Measurements from ENCODE around the gene CTSF. TPM values are rescaled to one million over a fixed set of nuclear protein-coding genes. Genes with fewer than 3 reads are reported as not detected.

CTSF gene
- total and polyA plus RNA-seq, 2 of the 8 experiments (the other 6 are each of a cell fraction or from before 2014, with no cell fraction given) = 0.58 to 2.3 TPM

DNA sequence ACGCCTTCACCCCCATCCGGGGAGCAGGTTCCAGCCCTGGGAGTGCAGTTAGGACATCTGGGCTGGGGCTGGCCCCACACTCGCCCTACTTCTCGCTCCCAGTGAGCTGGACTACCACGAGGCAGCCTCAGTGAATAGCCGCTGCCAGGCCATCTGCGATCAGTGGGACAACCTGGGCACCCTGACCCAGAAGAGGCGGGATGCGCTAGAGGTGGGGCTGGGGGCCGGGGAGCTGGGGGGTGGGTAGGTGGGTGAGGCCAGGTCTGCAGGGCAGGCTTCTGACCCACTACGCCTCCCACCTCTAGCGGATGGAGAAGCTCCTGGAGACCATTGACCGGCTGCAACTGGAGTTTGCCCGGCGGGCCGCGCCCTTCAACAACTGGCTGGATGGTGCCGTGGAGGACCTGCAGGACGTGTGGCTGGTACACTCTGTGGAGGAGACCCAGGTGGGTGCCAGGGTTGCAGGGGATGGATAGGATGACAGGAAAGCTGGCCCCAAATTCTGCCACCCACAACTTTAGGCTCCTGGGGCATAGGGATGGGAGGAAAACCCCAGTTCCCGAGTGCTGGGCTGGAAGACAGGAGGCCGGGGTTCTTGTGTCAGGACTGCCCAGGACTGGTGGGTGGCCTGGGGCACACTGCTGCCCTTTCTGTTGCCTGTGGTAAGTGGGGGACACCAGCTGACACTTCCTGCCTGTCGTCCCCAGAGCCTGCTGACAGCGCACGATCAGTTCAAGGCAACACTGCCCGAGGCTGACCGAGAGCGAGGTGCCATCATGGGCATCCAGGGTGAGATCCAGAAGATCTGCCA lies 8.3 kb downstream of the CTSF start:
- Histone ChIP-seq H3K18ac (ENCODE audit: extremely low read depth, low read length) (no peak overlapping the region), H3K79me2 (ENCODE audit: control insufficient read depth in 1 of 2, insufficient read depth in 2 of 2, low read length in 2 of 2) (no peaks in the 10 kb centered on the region), H3K9ac (replicated peaks in 1 of 4; ENCODE audit: extremely low read depth in 1 of 4, low read depth in 3 of 4, low read length in 3 of 4) (no peak overlapping the region), H4K8ac (ENCODE audit: extremely low read depth, insufficient read depth, low read length) (no peak overlapping the region), H2BK20ac (ENCODE audit: low read length) (no peak overlapping the region), H3K4me2 (ENCODE audit: insufficient read depth in 1 of 2, low read depth in 2 of 2, low read length in 2 of 2) (no peak overlapping the region), H2BK15ac (ENCODE audit: low read length) (no peak overlapping the region), H3K4ac (replicated peaks; ENCODE audit: insufficient read length, low read depth, low read length) (no peak overlapping the region), H3K79me1 (ENCODE audit: low read depth, low read length) (no peaks in the 10 kb centered on the region), H3K14ac (ENCODE audit: insufficient read length) (no peak overlapping the region), H4K20me1 (replicated peaks in 1 of 2; ENCODE audit: control insufficient read depth in 1 of 2, insufficient read depth in 2 of 2, low read length in 2 of 2) (peaks cover 0 to 5% of the 10 kb centered on the region in 2 experiments), H4K5ac (ENCODE audit: insufficient read length, low read depth, low read length) (no peak overlapping the region), H3K56ac (replicated peaks; ENCODE audit: insufficient read length, low read depth, low read length) (no peak overlapping the region), H3K4me3 (ENCODE audit: extremely low read depth in 1 of 4, insufficient read depth in 2 of 4, low read depth in 3 of 4, low read length in 4 of 4) (no peak overlapping the region), H3K27me3 (replicated peaks in 1 of 4; ENCODE audit: control insufficient read depth in 3 of 4, extremely low read depth in 1 of 4, insufficient read depth in 3 of 4, low read length in 3 of 4) (no peaks in the 10 kb centered on the region), H4K91ac (replicated peaks; ENCODE audit: insufficient read length, low read length) (no peak overlapping the region), H2BK12ac (ENCODE audit: low read depth, low read length) (no peak overlapping the region), H3K9me3 (ENCODE audit: insufficient read depth in 2 of 2, low read depth in 1 of 2, low read length in 1 of 2) (no peaks in the 10 kb centered on the region), H2AK5ac (ENCODE audit: low read depth, low read length) (no peak overlapping the region), H2AFZ (ENCODE audit: low read length) (no peak overlapping the region), H3K23ac (ENCODE audit: insufficient read length) (no peak overlapping the region), H3K4me1 (replicated peaks in 1 of 4; ENCODE audit: control insufficient read depth in 3 of 4, insufficient read depth in 4 of 4, low read length in 3 of 4) (peaks cover 0 to 2% (median 0%) of the 10 kb centered on the region in 4 experiments; a peak in 1 of 7 replicates), H2BK120ac (replicated peaks; ENCODE audit: low read depth, low read length) (no peak overlapping the region), H3K27ac (ENCODE audit: low read depth, low read length) (no peak overlapping the region), H3K23me2 (ENCODE audit: low read depth, low read length) (no peaks in the 10 kb centered on the region), H3K36me3 (ENCODE audit: control insufficient read depth in 2 of 4, insufficient read depth in 4 of 4, low read length in 3 of 4) (peaks cover 25 to 61% (median 51%) of the 10 kb centered on the region in 4 experiments), H2BK5ac (ENCODE audit: low read depth, low read length) (no peak overlapping the region)
- DNase-seq (ENCODE audit: low read depth in 1 of 2, low spot score in 2 of 2) = no peak
- 89% methylated on average over 19 of the region's 27 CpGs; no CpG with 5 or more reads in 1 of the 2 experiments for WGBS, 2 experiments (ENCODE audit: extremely low coverage in 1 of 2, insufficient coverage in 1 of 2, insufficient read length in 1 of 2, insufficient replicate concordance in 2 of 2, low coverage in 1 of 2, low lambda C conversion rate in 2 of 2, missing lambda C conversion rate in 1 of 2)
- CTCF ChIA-PET (ENCODE audit: partially characterized antibody) = interaction anchor here (0.6 to 1.7 kb wide), 6 partner anchors 10 to 69 kb away, joined by 3 to 7 read pairs (median 3); no protein-coding TSS in a partner anchor
- no peak for FAIRE-seq
- POLR2A ChIA-PET (ENCODE audit: partially characterized antibody) = interaction anchor here (0.7 to 7.4 kb wide), 5 partner anchors 9 to 189 kb away, joined by 3 to 54 read pairs (median 5); partner anchors contain the start of genes ACTN3, CTSF, RBM14 and ZDHHC24
- TF ChIP-seq GTF2F1 (IDR thresholded peaks at IDR 0.05; ENCODE audit: borderline replicate concordance, low read depth, low read length) = no peak
- TF ChIP-seq BRCA1 (IDR thresholded peaks at IDR 0.05; ENCODE audit: low read depth, low read length) = no peak
- TF ChIP-seq TEAD4 (IDR thresholded peaks at IDR 0.05; ENCODE audit: low read depth, low read length) = no peak
- TF ChIP-seq HDAC2 (IDR thresholded peaks at IDR 0.05; ENCODE audit: borderline replicate concordance in 1 of 2, low read depth in 2 of 2, low read length in 2 of 2) = no peak
- TF ChIP-seq NRF1 (IDR thresholded peaks at IDR 0.05; ENCODE audit: low read depth, low read length) = no peak
- no peak for TF ChIP-seq SRF (IDR thresholded peaks at IDR 0.05; ENCODE audit: low read depth, low read length)
- TF ChIP-seq CBX8 (IDR thresholded peaks at IDR 0.05; ENCODE audit: borderline replicate concordance, low read depth, low read length) = no peak
- TF ChIP-seq, protein P1, sequence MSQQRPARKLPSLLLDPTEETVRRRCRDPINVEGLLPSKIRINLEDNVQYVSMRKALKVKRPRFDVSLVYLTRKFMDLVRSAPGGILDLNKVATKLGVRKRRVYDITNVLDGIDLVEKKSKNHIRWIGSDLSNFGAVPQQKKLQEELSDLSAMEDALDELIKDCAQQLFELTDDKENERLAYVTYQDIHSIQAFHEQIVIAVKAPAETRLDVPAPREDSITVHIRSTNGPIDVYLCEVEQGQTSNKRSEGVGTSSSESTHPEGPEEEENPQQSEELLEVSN (IDR thresholded peaks at IDR 0.05) = no peak
- TF ChIP-seq CEBPB (IDR thresholded peaks at IDR 0.05; ENCODE audit: low read depth, low read length) = no peak
- no peak for TF ChIP-seq BCL11A (IDR thresholded peaks at IDR 0.05; ENCODE audit: low read depth in 2 of 2, low read length in 2 of 2)
- TF ChIP-seq RNF2 (IDR thresholded peaks at IDR 0.05; ENCODE audit: borderline replicate concordance, low read depth, low read length, missing control alignments, poor library complexity, severe bottlenecking) = no peak

Data from H1 (cell line).